Measurements from ENCODE around the gene MXD4.

Gene MXD4

DNA sequence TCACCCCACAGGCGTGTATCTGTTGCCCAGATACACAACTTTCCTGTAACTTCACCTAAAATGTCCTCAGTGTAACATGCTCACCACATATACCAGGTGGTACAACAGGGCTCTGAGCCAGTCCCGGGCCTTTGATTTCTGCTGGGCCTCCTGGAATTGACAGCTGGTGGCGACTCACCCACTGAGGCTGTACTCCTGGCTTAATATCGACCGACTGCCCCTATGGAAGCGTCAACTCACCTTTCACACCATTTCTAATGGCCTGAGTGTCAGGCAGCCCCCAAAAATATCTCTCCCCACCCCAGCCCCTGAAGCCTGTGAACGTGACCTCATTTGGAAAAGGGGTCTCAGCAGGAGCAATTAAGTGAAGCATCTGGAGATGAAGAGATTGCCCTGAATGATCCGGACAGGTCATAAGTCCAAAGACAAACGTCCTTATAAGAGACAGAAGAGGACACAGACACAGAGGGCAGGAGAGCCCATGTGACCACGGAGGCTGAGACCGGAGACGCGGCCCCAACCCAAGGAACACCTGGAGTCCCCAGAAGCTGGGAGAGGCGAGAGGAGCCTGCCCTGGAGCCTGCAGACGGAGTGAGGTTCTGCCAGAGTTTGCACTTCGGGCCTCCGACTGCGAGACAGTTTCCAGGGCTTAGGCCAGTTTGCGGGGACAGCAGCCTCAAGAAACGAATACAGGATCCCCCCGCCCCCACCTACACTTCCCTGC lies 12.6 kb upstream of the MXD4 start:
- DNase-seq = no peak

DNA sequence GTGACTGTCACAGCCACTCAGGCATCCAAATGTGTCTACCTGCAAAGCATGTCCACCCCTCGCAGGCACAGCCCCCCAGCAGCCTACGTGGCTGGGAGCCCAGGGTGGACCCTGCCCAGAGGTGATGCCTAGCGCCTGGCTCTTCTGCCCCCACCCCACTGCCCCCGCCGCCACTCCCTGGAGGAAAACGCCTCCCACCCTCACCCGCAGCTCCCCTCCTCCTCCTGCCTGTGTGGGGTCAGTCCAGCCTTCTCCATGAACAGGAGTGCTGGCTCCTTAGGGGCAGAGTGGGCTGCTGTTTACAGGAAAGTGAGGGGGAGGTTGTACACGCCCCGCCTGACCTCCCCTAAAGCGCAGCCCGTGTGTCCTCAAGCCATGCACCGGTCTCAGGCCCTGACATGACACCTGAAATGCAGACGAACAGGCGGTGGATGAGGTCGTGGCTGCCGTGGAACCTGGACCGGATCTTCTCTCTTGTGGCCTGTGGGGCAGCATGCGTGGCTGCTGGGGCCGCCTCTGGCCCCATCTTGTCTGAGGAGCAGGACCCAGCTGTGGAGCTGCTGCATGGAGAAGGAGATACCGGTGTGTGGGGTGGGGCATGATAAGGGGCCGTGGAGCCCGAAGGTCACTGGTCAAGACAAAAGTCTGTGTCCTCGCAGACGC lies 11.9 kb upstream of the MXD4 start:
- DNase-seq = peak; percentile 17

GRCh38 chr4:2273221-2273620 lies 11.3 kb upstream of the MXD4 start:
- DNase-seq = no peak

DNA sequence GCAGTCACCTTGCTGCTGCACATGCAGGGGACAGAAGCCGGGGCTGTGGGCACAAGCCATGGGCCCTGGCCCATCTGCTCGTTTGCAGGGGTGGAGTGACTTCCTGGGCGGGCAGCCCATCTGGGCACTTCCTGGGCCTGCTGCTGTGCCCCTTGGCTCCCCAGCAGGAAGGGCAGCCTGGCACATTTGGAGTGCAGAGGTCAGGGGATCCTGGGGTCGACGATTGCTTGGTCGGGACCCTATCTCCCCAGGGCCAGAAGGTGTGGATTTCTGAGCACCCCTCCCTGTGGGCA lies 10.9 kb upstream of the MXD4 start:
- DNase-seq = no peak

DNA sequence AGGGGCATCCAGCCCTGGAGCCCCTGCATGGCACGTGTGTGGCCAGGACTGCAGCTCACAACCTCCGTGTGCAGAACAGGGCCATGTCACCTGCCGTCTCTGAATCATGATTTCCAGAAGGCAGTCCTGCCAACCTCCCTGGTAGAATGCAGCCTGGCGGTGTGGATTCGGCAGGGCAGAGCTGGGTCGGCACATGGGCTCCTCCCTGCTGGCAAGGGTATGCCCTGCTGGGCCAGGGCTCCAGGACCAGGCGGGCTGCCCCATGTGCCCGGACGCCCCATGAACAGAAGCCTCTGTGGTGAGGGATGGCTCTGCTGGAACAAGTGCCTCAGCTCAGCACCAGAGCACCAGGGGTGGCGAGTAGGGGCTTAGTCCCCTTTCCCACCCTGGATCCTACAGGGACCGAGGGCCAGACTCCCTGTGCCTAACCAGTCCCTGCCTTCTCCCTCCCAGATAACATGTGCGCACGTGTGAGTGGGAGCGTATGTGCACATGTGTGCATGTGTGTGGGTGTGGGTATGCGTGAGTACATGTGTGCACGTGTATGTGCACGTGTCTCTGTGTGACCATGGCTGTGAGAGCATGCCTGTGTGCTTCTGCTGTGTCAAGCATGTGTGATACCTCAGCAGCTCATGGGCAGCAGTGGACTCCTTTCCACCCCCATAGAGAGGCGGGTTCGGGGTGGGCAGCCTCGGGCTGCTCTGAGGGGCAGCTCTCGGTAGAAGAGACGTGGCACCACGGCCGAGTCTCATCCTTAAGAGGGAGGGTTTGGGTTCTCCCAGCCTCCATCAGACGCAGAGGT lies 10.3 kb upstream of the MXD4 start:
- DNase-seq = no peak

DNA sequence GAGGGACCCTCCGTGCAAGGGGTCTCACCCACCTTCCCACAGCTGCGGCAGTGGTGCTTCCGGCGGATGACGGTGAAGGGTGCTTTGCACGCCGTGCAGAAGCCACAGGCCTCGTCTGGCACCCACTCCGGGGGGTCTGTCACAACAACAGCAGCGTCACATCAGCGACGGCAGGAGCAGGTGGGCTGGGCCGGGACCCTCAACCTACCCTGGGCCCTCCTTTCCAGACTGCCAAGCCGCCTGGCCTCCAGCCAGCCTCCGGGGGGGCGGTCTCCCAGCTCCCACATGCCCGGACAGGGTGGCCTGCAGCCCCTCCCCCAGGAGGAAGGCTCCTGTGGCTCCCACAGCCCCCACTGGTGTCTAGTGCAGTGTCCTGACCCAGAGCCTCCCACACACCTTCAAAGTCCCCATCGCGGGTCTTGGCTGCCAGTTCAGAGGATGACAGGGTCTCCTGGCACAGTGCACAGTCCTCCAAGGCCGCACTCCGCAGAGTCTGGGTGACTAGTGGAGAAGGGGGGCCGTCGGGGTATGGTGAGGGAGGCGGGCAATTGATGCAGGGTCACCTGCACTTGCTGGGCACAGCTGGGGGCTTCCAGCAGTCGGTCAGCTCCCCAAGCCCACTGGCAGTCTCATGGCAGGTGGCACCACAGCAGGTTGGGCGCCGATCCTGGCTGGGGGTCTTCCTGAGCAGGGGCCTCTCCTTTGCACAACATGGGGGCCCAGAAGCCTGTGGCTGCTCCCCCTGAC lies 9.5 kb upstream of the MXD4 start:
- DNase-seq = no peak

DNA sequence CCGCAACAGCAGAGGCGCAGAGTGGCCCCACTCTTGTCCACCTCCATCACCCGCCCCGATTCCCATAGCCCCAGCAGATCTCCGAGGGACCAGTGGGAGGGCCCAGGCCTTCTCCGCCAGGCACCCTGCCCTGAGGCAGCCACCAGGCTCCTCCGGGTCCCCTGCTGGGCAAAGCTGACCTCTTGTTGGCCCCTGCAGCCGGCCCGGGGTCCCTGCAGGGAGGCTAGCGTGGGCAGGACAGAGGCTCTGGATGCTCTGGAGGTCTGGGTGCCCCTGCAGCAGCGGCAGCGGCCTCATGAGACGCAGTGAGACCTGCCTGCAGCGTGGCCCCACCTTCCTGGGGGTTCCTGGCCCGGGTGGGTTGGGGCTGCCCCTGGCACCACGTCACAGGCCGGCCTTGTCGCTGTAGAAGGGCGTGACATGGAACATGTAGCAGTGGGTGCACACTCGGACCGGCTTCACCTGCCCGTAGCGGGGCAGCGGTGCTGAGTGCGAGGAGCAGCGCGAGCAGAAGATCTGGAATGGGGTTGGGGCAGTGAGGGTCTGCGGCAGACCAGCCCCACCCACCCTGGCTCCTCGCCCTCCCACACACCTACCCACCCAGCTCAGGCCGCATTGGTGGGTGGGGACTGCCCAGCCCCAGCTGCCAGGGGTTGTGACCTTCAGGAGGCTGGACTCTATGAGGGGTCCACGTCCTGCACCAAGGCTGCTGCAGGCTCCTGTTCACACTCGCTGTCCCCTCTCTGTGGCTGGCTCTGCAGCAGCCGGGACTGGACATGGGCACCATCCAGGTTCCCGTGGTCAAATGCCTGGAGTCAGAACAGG lies 8.6 kb upstream of the MXD4 start:
- no peak for DNase-seq

DNA sequence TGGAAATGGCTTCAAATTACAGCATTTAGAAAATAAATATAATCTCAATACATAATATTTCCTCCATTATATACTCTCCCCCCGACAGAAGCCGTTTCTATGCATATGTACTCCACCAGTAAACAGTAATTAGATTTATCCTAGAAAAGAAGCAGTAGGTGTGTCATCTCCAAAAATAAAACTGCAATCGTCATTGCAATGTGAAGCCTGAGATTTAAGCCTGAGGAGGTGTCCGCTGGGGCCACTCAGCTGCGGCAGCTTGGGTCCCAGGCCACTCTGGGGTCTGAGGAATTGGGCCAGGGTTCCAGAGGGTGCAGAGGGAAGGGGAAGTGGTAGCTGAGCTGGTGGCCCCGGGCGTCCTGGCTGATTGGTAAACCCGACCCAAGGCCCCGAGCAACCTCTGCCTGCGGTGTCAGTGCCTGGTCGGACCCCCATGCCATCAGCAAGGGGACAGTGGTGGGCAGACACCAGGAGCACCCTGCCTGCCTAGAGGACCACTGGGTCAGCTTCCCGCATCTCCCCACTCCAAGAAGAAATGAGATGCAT lies 7.8 kb upstream of the MXD4 start:
- DNase-seq = no peak

DNA sequence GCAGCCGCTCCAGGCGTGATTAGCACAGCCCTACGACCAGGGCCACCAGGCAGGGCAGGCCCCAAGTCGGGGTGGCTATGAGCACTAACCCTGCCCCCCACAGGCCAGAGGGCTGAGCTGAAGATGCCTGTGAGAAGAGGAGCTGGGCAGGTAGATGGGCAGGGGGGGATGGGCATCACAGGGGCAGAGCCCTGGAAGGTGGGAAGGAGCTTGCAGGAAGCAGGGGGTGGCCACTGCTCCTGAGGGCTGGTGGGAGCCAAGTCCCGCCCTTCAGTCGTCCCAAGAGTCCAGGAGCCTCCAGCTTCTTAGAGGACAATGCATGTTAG lies 7.3 kb upstream of the MXD4 start:
- DNase-seq = no peak

DNA sequence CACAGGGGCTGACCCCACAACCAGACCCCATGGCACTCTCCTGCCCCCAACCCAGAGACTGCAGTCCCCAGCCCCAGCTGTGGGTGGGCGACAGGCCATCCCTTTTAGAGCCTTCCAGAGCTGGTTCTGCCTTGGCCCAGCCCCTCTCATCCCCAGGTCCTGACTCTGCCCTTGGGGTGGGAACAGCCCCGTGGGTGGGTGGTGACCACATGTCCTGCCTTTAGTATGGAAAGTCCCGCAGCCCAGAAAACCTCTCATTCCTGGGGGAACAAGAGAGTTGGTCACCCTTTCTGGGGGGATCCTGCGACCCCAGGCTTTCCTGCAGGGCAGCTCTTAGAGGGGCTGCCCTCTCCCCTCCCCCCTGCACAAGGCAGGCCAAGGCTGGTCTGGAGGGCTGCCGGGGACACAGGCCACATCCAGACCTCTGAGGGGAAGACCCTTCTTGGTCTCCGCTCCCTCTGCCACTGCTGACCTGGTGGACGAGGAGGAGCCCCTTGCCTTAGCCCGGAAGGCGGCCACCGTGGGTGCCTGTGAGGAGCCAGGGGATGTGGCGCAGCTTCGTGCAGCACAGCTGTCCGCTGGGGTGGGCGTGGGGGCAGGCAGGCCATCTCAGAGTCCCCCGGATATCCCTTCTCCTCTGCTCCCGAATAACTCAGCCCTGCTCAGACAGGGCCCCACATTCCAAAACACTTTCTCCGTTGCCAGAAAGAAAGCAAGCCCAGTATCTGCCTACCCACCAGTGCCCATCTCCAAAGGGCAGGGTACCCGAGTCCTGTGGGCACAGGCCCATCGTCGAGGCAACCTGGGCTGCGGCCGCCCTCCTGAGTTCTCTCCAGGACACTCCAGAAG lies 6.7 kb upstream of the MXD4 start:
- DNase-seq = no peak

DNA sequence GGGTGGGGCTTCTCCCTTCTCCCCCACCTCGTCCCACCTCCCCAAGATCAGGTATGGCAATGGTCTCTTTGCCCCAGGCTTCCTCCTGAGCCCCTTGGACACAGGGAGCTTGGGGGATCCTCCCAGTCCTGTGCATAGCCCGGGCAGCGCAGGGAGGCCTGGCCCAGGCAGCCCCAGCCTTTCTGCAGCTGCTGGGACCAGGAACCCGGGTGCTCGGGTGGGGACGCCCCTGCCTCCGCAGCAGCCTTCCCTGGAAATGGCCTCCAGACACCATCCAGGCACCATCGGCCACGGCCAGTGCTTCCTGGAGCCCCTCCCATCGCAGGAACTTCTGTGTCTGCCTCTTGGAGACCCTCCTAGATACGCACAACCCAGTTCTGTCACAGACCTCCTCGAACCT lies 5.9 kb upstream of the MXD4 start:
- no peak for DNase-seq

DNA sequence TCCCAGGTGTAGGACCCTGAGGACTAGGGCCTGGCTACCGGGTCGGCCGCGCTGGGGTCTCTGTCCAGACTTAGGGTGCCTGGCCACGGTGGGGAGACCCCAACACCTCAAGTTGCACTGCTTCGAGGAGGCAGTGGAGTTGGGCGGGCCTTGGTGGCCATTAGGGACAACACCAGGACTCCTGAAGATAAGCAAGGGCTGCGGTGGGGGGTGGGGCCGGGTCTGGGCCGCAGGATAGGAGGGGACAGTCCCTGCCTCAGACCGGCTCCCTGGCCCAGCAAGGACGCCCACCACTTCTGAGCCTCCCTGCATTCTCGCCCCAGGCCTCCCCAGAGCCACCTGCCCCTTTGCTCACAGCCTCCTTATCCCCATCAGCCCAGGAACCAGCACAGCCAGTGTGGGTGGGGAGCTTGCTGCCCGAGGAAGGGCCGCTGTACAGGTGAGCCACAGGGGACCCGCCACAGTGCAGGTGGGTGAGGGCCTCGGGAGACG lies 5.5 kb upstream of the MXD4 start:
- no peak for DNase-seq

DNA sequence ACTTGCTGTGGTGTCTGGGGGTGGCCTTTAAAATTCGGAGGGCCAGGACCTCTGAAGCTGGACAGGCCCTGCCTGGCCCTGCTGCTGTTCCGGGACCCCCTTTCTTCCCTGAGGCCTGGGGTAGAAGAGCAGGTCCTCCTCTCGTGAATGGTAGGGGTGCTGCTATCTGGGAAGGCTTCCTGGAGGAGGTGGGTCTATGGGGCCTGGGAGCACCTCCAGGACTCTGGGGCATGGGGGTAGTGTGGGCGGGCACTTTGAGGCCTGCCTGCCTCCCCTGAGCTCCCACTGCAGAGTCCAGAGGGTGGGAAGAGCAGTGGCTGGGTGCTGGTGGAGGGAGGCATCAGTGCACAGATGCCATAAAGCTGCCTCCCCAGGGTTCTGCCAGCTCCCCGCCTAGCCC lies 4.9 kb upstream of the MXD4 start:
- DNase-seq = no peak

- no peak for DNase-seq
These were observed 4.3 kb upstream of the MXD4 start for GRCh38 chr4:2266181-2266580.

- DNase-seq = no peak
These were observed 3.5 kb upstream of the MXD4 start for GRCh38 chr4:2265113-2266110.

DNA sequence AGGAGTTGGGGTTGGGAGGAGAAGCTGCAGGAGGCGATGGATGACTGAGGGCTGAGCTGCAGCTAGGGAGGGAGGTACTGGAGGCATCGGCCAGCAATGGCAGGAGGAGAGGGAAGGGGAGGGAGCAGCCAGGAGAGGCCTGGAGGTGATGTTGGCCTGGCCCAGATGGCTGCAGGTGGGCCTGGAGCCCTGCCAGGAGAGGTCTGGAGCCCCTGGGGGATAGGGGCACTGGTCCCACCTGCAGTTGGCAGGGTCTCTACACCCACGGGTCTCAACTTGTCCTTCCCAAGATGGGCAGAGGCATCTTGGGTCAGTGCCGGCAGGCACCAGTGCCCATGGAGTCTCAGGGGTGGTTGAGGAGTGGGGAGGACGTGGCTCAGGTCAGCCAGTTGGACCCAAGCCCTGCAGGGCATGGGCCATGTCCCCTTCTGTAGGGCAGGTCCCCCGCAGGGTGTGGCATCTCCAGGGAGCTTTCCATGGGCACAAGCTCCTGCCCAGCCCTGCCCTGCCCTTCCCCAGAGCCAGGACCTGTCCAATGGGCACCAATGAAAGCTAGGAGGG lies 2.7 kb upstream of the MXD4 start:
- DNase-seq = no peak

DNA sequence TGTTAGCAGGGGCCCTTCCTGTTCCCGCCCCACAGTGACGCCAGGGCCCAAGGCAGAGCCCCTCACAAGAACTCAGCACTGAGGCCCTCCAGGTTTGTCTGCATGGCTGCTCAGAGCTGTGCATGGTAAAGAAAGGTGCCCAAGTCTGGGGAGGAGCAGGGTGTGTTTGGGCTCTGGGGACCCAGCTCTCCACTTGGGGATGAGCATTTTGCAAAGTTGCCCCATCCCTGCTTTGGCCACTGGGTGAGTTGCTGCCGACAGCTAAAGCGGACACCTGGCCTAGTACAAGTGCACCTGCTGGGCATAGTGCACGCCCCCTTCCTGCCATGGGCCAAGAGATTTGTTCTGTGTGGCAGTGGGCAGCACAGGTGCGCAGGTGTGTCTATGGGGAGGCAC lies 2.0 kb upstream of the MXD4 start:
- DNase-seq = no peak

GRCh38 chr4:2262944-2263250 lies 988 bp upstream of the MXD4 start:
- no peak for DNase-seq

DNA sequence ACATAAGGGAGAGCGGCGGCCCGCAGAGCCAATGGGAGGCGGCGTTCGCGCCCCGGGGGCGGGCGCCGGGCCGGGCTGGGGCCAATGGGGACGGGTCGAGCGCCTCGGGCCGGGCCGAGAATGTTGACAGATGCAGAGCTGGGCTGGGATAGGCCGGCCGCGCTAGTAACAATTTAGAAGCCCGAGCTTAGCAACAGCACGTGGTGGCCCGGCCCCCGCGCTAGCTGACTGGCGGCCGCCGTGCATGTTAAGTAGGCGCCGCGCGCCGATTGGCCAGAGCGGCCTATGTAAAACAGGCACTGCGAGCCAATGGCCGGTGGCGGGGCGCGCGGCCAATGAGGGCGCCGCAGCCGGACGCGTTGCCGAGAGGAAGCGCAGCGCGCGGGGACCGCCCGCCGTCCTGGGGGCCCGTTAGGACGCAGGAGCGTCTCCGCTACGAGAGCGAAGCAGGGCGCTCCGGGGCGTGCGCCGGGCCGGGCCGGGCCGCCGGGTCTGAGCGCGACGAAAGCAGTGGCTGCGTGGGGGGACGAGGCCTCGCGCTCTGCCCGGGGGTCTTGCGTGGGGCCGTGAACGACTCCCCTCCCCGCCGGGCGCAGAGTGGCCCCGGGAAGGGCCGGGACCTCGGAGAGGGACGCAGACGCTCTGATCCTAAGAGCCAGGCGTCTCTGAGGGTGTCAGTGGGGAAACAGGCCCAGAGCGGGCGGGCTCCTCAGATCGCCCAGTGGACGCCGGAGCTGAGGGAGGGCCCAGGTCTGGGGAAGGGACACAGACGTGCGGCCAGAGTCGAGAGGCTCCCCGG lies 435 bp upstream of the MXD4 start:
- peak; percentile 98 for DNase-seq

Measured in eye (tissue), 1 donor.